ENCODE data around the gene GP5. TPM values are rescaled to one million over a fixed set of nuclear protein-coding genes. Genes with fewer than 3 reads are reported as not detected.

Gene GP5
- total and polyA plus RNA-seq, 9 of the 15 experiments (the other 6 are each of a cell fraction or from before 2014, with no cell fraction given), result 0.03 to 0.04 (median 0.04) TPM; not detected in 6

GRCh38 chr3:194374935-194375334 is 24.1 kb downstream of the GP5 start:
- Histone ChIP-seq H4K20me1 (replicated peaks; ENCODE audit: control insufficient read depth, insufficient read depth, low read length) (peaks cover 3% of the 10 kb centered on the region; the same call in 1 of the 2 replicates), H3K4me3 (no peak overlapping the region), H3K9ac (ENCODE audit: insufficient read depth in 1 of 2, low read depth in 2 of 2, low read length in 2 of 2) (no peak overlapping the region), H3K27ac (ENCODE audit: extremely low read depth, low read depth, low read length) (no peak overlapping the region), H3K9me1 (ENCODE audit: control insufficient read depth, insufficient read depth, low read length) (no peaks in the 10 kb centered on the region), H3K4me2 (ENCODE audit: insufficient read depth, low read length) (no peak overlapping the region), H3K9me3 (replicated peaks; ENCODE audit: control insufficient read depth, insufficient read depth, low read depth, low read length) (no peaks in the 10 kb centered on the region), H2AFZ (ENCODE audit: low read depth, low read length) (no peak overlapping the region), H3K27me3 (ENCODE audit: control insufficient read depth in 2 of 2, insufficient read depth in 2 of 2, low read length in 2 of 2) (peaks cover 53 to 81% of the 10 kb centered on the region in 2 experiments), H3K79me2 (ENCODE audit: control insufficient read depth, insufficient read depth, low read length) (no peaks in the 10 kb centered on the region), H3K4me1 (replicated peaks in 1 of 2; ENCODE audit: control insufficient read depth in 2 of 2, insufficient read depth in 2 of 2, low read length in 2 of 2) (no peaks in the 10 kb centered on the region), H3K36me3 (ENCODE audit: control insufficient read depth, insufficient read depth, low read length) (no peaks in the 10 kb centered on the region)
- DNase-seq (ENCODE audit: extremely low read depth in 1 of 4, low spot score in 3 of 4) (no peak), ATAC-seq (no peak), FAIRE-seq (no peak)
- in situ Hi-C loops (cut with MboI) (no loop called here), intact Hi-C loops (cut with micrococcal nuclease) (no loop called here)
- WGBS (ENCODE audit: insufficient coverage, low coverage, missing lambda C conversion rate), result 45% methylated on average over 10 of the region's 10 CpGs
- no TSS peak for BruUV-seq (replicated peaks)
- CTCF ChIA-PET (ENCODE audit: low intra/inter-chr PET ratio), result no interaction called here
- POLR2A ChIA-PET, result no interaction called here
- TF ChIP-seq MEIS2 (IDR thresholded peaks at IDR 0.05; ENCODE audit: partially characterized antibody), result no peak
- TF ChIP-seq CTCFL (IDR thresholded peaks at IDR 0.05; ENCODE audit: borderline replicate concordance, insufficient read depth, low read depth, low read length, poor library complexity, severe bottlenecking), result no peak
- no peak for TF ChIP-seq ZBTB40 (IDR thresholded peaks at IDR 0.05)
- TF ChIP-seq ZBTB40 (CRISPR knock-in tag; IDR thresholded peaks at IDR 0.05), result no peak
- no peak for TF ChIP-seq ZBTB26 (CRISPR knock-in tag; IDR thresholded peaks at IDR 0.05)
- no peak for TF ChIP-seq ZNF639 (CRISPR knock-in tag; conservative IDR thresholded peaks at IDR 0.05 in 1 of 2, IDR thresholded peaks at IDR 0.05 in 1 of 2)
- TF ChIP-seq ZNF583 (CRISPR knock-in tag; IDR thresholded peaks at IDR 0.05), result no peak
- no peak for TF ChIP-seq JUNB (CRISPR knock-in tag; conservative IDR thresholded peaks at IDR 0.05)

Measured in K562 (cell line).